GM12878 (cell line): ENCODE results near the gene SLC25A44.

Experiments
- EP300 ChIP-seq, 2 experiments: fragments of 150-350 bp in 1 of 2; IDR thresholded peaks; 2 replicates each; pipeline ENCODE4 v1.6.1; 2011 to 2012; ENCODE audit warnings: low read depth in 2 of 2, low read length in 2 of 2, borderline replicate concordance in 1 of 2, improper control_type of control experiment in 1 of 2, inconsistent platforms in 1 of 2; ENCODE audit not compliant: control insufficient read depth in 1 of 2
- IKZF2 ChIP-seq, 2 experiments: fragments of 450-650 bp; IDR thresholded peaks; 2 replicates each; pipeline ENCODE4 v1.6.1; 2017; ENCODE audit warnings: mild to moderate bottlenecking in 2 of 2, moderate library complexity in 2 of 2
- POLR2A ChIP-seq: IDR thresholded peaks from 2 replicates; pipeline ENCODE4 v1.6.1; 2011; ENCODE audit warnings: low read depth, mild to moderate bottlenecking, low read length
- POLR2AphosphoS5 ChIP-seq: IDR thresholded peaks from 2 replicates; pipeline ENCODE4 v1.6.1; 2011; ENCODE audit warnings: mild to moderate bottlenecking, low read length, inconsistent platforms
- RCOR1 ChIP-seq: conservative IDR thresholded peaks from 2 replicates; pipeline ENCODE4 v1.6.1; 2012; ENCODE audit warnings: low read depth, low read length, improper control_type of control experiment
- SIX5 ChIP-seq: IDR thresholded peaks from 2 replicates; pipeline ENCODE4 v1.6.1; 2011; ENCODE audit warnings: mild to moderate bottlenecking, low read depth, low read length, moderate library complexity; ENCODE audit not compliant: severe bottlenecking
- SP1 ChIP-seq: IDR thresholded peaks from one replicate; pipeline ENCODE4 v1.6.1; 2011; ENCODE audit warnings: low read depth, low read length
- TAF1 ChIP-seq: IDR thresholded peaks from 2 replicates; pipeline ENCODE4 v1.6.1; 2011; ENCODE audit warnings: mild to moderate bottlenecking, low read depth, low read length, borderline replicate concordance
- TARDBP ChIP-seq: IDR thresholded peaks from 2 replicates; pipeline ENCODE4 v1.6.1; 2016; ENCODE audit warnings: borderline replicate concordance
- TF ChIP-seq, protein P1 (sequence below), 3 experiments: IDR thresholded peaks in 2 of 3; conservative IDR thresholded peaks in 1 of 3; 2 replicates each; pipeline ENCODE4 v1.5.1; 2011; ENCODE audit warnings: low read depth in 3 of 3, low read length in 3 of 3, mild to moderate bottlenecking in 3 of 3, control low read depth in 2 of 3, moderate library complexity in 2 of 3, inconsistent platforms in 1 of 3, mixed read lengths in 1 of 3; ENCODE audit not compliant: control insufficient read depth in 2 of 3, insufficient read depth in 1 of 3; ENCODE audit errors: extremely low read depth in 1 of 3

DNA sequence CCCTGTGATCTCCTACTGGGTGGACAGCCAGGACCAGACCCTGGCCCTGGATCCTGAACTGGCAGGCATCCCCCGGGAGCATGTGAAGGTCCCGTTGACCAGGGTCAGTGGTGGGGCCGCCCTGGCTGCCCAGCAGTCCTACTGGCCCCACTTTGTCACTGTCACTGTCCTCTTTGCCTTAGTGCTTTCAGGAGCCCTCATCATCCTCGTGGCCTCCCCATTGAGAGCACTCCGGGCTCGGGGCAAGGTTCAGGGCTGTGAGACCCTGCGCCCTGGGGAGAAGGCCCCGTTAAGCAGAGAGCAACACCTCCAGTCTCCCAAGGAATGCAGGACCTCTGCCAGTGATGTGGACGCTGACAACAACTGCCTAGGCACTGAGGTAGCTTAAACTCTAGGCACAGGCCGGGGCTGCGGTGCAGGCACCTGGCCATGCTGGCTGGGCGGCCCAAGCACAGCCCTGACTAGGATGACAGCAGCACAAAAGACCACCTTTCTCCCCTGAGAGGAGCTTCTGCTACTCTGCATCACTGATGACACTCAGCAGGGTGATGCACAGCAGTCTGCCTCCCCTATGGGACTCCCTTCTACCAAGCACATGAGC, 17.2 kb upstream of the SLC25A44 start:
- TF ChIP-seq, protein P1, sequence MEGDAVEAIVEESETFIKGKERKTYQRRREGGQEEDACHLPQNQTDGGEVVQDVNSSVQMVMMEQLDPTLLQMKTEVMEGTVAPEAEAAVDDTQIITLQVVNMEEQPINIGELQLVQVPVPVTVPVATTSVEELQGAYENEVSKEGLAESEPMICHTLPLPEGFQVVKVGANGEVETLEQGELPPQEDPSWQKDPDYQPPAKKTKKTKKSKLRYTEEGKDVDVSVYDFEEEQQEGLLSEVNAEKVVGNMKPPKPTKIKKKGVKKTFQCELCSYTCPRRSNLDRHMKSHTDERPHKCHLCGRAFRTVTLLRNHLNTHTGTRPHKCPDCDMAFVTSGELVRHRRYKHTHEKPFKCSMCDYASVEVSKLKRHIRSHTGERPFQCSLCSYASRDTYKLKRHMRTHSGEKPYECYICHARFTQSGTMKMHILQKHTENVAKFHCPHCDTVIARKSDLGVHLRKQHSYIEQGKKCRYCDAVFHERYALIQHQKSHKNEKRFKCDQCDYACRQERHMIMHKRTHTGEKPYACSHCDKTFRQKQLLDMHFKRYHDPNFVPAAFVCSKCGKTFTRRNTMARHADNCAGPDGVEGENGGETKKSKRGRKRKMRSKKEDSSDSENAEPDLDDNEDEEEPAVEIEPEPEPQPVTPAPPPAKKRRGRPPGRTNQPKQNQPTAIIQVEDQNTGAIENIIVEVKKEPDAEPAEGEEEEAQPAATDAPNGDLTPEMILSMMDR (IDR thresholded peaks at IDR 0.05 in 2 of 3, conservative IDR thresholded peaks at IDR 0.05 in 1 of 3; ENCODE audit: control insufficient read depth in 2 of 3, extremely low read depth in 1 of 3, insufficient read depth in 1 of 3, low read depth in 3 of 3, low read length in 3 of 3), result no peak
- TF ChIP-seq POLR2A (no peak), POLR2AphosphoS5 (no peak), SP1 (no peak), TARDBP (no peak), IKZF2 (IDR thresholded peaks at IDR 0.05) (no peak), EP300 (IDR thresholded peaks at IDR 0.05; ENCODE audit: borderline replicate concordance in 1 of 2, control insufficient read depth in 1 of 2, low read depth in 2 of 2, low read length in 2 of 2) (no peak), SIX5 (no peak), TAF1 (no peak), RCOR1 (no peak)
